Fibroblast of the aortic adventitia (primary cell): ENCODE measurements around the gene PLEKHM3. TPM values are rescaled to one million over a fixed set of nuclear protein-coding genes. Genes with fewer than 3 reads are reported as not detected.

Experiments
- DNase-seq: peaks from one replicate; pipeline ENCODE4 v3.0.0-alpha.2; 2010; ENCODE audit warnings: low read depth
- H3K4me3 ChIP-seq: 2 replicates; pipeline ENCODE4 v1.5.1; 2011; ENCODE audit warnings: low read depth, mild to moderate bottlenecking, control low read depth, low read length, moderate library complexity
- total RNA-seq: library from RNA; depleted of rRNA; stranded (reverse); fragments of >200 nt; gene quantifications from 2 replicates; pipeline ENCODE4 v1.2.3, GENCODE V29; 2012; ENCODE audit warnings: low replicate concordance
- TF ChIP-seq, protein P1 (sequence below): IDR thresholded peaks from 2 replicates; pipeline ENCODE4 v1.5.1; 2011; ENCODE audit warnings: mild to moderate bottlenecking, low read length, control low read depth, inconsistent platforms; ENCODE audit not compliant: insufficient read depth

PLEKHM3 gene
- total RNA-seq, 1 donor, result 15.1 TPM

- no peak overlapping the region for H3K4me3 ChIP-seq
- TF ChIP-seq, protein P1, sequence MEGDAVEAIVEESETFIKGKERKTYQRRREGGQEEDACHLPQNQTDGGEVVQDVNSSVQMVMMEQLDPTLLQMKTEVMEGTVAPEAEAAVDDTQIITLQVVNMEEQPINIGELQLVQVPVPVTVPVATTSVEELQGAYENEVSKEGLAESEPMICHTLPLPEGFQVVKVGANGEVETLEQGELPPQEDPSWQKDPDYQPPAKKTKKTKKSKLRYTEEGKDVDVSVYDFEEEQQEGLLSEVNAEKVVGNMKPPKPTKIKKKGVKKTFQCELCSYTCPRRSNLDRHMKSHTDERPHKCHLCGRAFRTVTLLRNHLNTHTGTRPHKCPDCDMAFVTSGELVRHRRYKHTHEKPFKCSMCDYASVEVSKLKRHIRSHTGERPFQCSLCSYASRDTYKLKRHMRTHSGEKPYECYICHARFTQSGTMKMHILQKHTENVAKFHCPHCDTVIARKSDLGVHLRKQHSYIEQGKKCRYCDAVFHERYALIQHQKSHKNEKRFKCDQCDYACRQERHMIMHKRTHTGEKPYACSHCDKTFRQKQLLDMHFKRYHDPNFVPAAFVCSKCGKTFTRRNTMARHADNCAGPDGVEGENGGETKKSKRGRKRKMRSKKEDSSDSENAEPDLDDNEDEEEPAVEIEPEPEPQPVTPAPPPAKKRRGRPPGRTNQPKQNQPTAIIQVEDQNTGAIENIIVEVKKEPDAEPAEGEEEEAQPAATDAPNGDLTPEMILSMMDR, result no peak
- DNase-seq, result no peak
Measured at GRCh38 chr2:207779523-207779922, 245.8 kb downstream of the PLEKHM3 start.

- TF ChIP-seq, protein P1, result no peak
- no peak overlapping the region for H3K4me3 ChIP-seq
- DNase-seq, result no peak
Measured at GRCh38 chr2:207778298-207778882, 246.9 kb downstream of the PLEKHM3 start.

GRCh38 chr2:207777124-207777523, 248.2 kb downstream of the PLEKHM3 start:
- no peak for DNase-seq
- H3K4me3 ChIP-seq, result no peak overlapping the region
- TF ChIP-seq, protein P1, result no peak

- TF ChIP-seq, protein P1, result no peak
- no peak for DNase-seq
- H3K4me3 ChIP-seq, result no peak overlapping the region
Measured at GRCh38 chr2:207775473-207775872, 249.9 kb downstream of the PLEKHM3 start.

DNA sequence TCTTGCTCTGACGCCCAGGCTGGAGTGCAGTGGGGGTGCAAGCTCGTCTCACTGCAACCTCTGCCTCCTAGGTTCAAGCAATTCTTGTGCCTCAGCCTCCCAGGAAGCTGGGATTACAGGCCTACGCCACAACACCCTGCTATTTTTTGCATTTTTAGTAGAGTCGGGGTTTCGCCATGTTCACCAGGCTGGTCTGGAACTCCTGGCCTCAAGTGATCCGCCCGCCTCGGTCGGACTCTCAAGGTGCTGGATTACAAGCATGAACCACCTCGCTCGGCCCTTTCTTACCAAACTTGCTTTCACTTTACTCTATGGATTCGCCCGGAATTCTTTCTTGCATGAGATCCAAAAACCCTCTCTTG, 252.5 kb downstream of the PLEKHM3 start:
- TF ChIP-seq, protein P1, result no peak
- DNase-seq, result no peak
- no peak overlapping the region for H3K4me3 ChIP-seq

- TF ChIP-seq, protein P1, result no peak
- H3K4me3 ChIP-seq, result no peak overlapping the region
- DNase-seq, result peak; percentile 43
Measured at GRCh38 chr2:207772081-207772843, 253.1 kb downstream of the PLEKHM3 start.
